Sigmoid colon (tissue), 7 donors: ENCODE data around the gene MUC6. TPM values are rescaled to one million over a fixed set of nuclear protein-coding genes. Genes with fewer than 3 reads are reported as not detected.

Experiments used
- DNase-seq: peaks from one replicate; pipeline ENCODE4 v3.0.0-alpha.2; 2019
- H3K27ac ChIP-seq, 4 donors: fragments of 200-600 bp; sonication (generic); one replicate each; pipeline ENCODE4 v1.5.1; 2016 to 2019; ENCODE audit warnings: mild to moderate bottlenecking in 1 of 4
- H3K27me3 ChIP-seq, 3 donors: fragments of 200-600 bp; sonication (generic); one replicate each; pipeline ENCODE4 v1.5.1; 2019; ENCODE audit warnings: mild to moderate bottlenecking in 1 of 3
- H3K36me3 ChIP-seq, 4 donors: fragments of 200-600 bp; sonication (generic); one replicate each; pipeline ENCODE4 v1.5.1; 2016 to 2019
- H3K4me1 ChIP-seq, 4 donors: fragments of 200-600 bp; sonication (generic); one replicate each; pipeline ENCODE4 v1.5.1; 2017 to 2019
- H3K4me3 ChIP-seq, 4 donors: fragments of 200-600 bp; sonication (generic); one replicate each; pipeline ENCODE4 v1.5.1; 2017 to 2019; ENCODE audit warnings: mild to moderate bottlenecking in 2 of 4, moderate library complexity in 1 of 4
- H3K9me3 ChIP-seq, 4 donors: fragments of 200-600 bp in 3 of 4; sonication (generic) in 3 of 4; one replicate each; pipeline versions ENCODE4 v1.5.1 to v1.6.1; 2013 to 2019
- EP300 ChIP-seq, 4 donors: sonication (generic); formaldehyde crosslinking; IDR thresholded peaks; one replicate each; pipeline ENCODE4 v1.6.1; 2017; ENCODE audit warnings: antibody characterized with exemption in 4 of 4
- POLR2A ChIP-seq, 2 donors: fragments of 450-650 bp; IDR thresholded peaks; one replicate each; pipeline ENCODE4 v1.6.1; 2016; ENCODE audit warnings: antibody characterized with exemption in 2 of 2, mild to moderate bottlenecking in 2 of 2, moderate library complexity in 2 of 2
- POLR2AphosphoS5 ChIP-seq, 4 donors: sonication (generic); formaldehyde crosslinking; IDR thresholded peaks; one replicate each; pipeline ENCODE4 v1.6.1; 2017; ENCODE audit warnings: antibody characterized with exemption in 4 of 4
- WGBS, 2 donors: extraction: QIAGEN DNeasy Blood & Tissue Kit; methylation state at CpG; one replicate each; pipeline ENCODE4 v1.1.7; 2013; 5-methylcytosine and 5-hydroxymethylcytosine counted together
- intact Hi-C: fragments of 100-400 bp; cut with DNase I; formaldehyde crosslinking; loops from one replicate; pipeline ENCODE4 v1.15.1; 2023
- polyA plus RNA-seq, 3 donors: library from polyadenylated mRNA; stranded (reverse); fragments of 200-250 nt; gene quantifications; one replicate each; pipeline ENCODE4 v1.2.3, GENCODE V29; 2013
- total RNA-seq, 4 donors: library from RNA; depleted of rRNA; stranded (reverse); fragments of >200 nt; gene quantifications; one replicate each; pipeline ENCODE4 v1.1.0, GENCODE V29; 2016
- TF ChIP-seq, protein P1 (sequence below), 4 experiments: fragments of 450-650 bp in 3 of 4; fragments of 200-600 bp in 1 of 4; IDR thresholded peaks; one replicate each; pipeline ENCODE4 v1.5.1; 2016 to 2019; ENCODE audit warnings: antibody characterized with exemption in 4 of 4, mild to moderate bottlenecking in 3 of 4, moderate library complexity in 2 of 4
- donor health status: healthy with polysubstance abuse.
- donor health status: Bipolar disorder and iron deficiency.
- donor health status: healthy.

Gene MUC6
- total and polyA plus RNA-seq, 7 donors: under 0.01 to 0.04 TPM; not detected in 5

DNA sequence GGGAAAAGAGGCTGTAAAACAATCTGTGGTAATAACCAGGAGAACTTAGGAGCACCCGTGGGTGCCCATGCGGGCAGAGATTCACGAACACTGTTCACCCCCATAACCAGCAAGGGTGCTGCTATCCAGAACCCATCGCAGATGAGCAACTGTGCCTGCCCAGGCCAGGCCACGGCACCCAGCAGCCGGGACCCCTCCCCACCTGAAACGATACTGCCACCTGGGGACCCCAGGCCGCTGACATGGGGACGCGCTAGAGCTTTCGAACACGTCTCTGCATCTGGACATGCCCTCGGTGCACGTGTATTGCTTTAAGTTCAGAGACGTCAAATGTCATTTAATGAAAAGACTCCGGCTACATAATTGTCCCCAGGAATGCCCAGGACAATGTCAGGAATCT, 23.9 kb upstream of the MUC6 start:
- Histone ChIP-seq H3K4me3 (no peak overlapping the region), H3K36me3 (no peaks in the 10 kb centered on the region), H3K9me3 (peaks cover 0 to 3% (median 0%) of the 10 kb centered on the region in 4 donors), H3K4me1 (no peaks in the 10 kb centered on the region), H3K27ac (no peak overlapping the region), H3K27me3 (peaks cover 0 to 10% (median 0%) of the 10 kb centered on the region in 3 donors)
- intact Hi-C loops: no loop called here
- WGBS, 2 donors: 45 to 81% methylated on average over 16 of the region's 16 CpGs
- no peak for TF ChIP-seq POLR2AphosphoS5 (IDR thresholded peaks at IDR 0.05)
- TF ChIP-seq, protein P1, sequence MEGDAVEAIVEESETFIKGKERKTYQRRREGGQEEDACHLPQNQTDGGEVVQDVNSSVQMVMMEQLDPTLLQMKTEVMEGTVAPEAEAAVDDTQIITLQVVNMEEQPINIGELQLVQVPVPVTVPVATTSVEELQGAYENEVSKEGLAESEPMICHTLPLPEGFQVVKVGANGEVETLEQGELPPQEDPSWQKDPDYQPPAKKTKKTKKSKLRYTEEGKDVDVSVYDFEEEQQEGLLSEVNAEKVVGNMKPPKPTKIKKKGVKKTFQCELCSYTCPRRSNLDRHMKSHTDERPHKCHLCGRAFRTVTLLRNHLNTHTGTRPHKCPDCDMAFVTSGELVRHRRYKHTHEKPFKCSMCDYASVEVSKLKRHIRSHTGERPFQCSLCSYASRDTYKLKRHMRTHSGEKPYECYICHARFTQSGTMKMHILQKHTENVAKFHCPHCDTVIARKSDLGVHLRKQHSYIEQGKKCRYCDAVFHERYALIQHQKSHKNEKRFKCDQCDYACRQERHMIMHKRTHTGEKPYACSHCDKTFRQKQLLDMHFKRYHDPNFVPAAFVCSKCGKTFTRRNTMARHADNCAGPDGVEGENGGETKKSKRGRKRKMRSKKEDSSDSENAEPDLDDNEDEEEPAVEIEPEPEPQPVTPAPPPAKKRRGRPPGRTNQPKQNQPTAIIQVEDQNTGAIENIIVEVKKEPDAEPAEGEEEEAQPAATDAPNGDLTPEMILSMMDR (IDR thresholded peaks at IDR 0.05): no peak
- TF ChIP-seq POLR2A (IDR thresholded peaks at IDR 0.05): no peak
- no peak for TF ChIP-seq EP300 (IDR thresholded peaks at IDR 0.05)
- no peak for DNase-seq

DNA sequence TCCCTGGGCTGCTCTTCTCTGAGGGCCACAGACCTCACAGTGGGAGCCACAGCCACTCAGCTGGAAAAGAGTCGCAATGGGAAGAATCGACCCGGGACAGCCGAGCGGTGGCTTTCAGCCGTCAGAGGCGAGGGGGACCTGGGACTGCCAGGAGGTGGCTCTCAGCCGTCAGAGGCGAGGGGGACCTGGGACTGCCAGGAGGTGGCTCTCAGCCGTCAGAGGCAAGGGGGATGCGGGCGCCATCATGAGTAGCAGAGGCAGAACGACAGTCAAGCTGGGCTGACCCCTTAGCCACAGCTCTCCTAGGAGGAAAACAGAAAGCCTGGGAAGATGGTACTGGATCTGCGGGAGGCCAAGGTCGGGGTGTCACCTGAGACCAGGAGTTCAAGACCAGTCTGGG, 23.2 kb upstream of the MUC6 start:
- Histone ChIP-seq H3K4me3 (no peak overlapping the region), H3K36me3 (no peaks in the 10 kb centered on the region), H3K9me3 (peaks cover 0 to 3% (median 0%) of the 10 kb centered on the region in 4 donors), H3K27me3 (peaks cover 0 to 16% (median 2%) of the 10 kb centered on the region in 3 donors), H3K4me1 (no peaks in the 10 kb centered on the region), H3K27ac (no peak overlapping the region)
- DNase-seq: no peak
- intact Hi-C loops: no loop called here
- WGBS, 2 donors: 82 to 91% methylated on average over 15 of the region's 15 CpGs
- TF ChIP-seq, protein P1 (IDR thresholded peaks at IDR 0.05): no peak
- TF ChIP-seq POLR2AphosphoS5 (IDR thresholded peaks at IDR 0.05) (no peak), EP300 (IDR thresholded peaks at IDR 0.05) (no peak), POLR2A (IDR thresholded peaks at IDR 0.05) (no peak)

DNA sequence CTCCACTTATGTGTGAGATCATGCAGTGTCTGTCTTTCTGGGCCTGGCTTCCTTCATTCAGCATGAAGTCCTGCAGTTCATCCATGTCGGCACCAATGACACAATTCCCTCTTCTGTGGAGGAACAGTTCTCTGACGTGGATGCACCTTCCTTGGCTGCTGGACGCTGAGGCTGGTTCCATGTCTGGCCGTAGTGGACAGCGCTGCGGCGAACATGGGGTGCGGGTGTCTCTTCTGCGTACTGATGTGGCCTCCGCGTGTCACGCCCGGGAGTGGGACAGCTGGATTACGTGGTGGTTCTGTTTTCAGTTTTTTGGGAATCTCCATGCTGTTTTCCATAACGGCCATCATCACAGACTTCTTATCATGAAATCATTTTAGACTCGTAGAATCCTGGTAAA, 21.3 kb upstream of the MUC6 start:
- intact Hi-C loops: no loop called here
- TF ChIP-seq EP300 (IDR thresholded peaks at IDR 0.05) (no peak), POLR2AphosphoS5 (IDR thresholded peaks at IDR 0.05) (no peak), POLR2A (IDR thresholded peaks at IDR 0.05) (no peak)
- TF ChIP-seq, protein P1 (IDR thresholded peaks at IDR 0.05): no peak
- no peaks in the 10 kb centered on the region for H3K4me1 ChIP-seq
- no peaks in the 10 kb centered on the region for H3K36me3 ChIP-seq
- no peak overlapping the region for H3K27ac ChIP-seq
- H3K9me3 ChIP-seq: peaks cover 0 to 3% (median 0%) of the 10 kb centered on the region in 4 donors
- WGBS, 2 donors: 93 to 94% methylated on average over 16 of the region's 16 CpGs
- H3K4me3 ChIP-seq: no peak overlapping the region
- peaks cover 10 to 36% (median 21%) of the 10 kb centered on the region in 3 donors for H3K27me3 ChIP-seq
- DNase-seq: no peak

DNA sequence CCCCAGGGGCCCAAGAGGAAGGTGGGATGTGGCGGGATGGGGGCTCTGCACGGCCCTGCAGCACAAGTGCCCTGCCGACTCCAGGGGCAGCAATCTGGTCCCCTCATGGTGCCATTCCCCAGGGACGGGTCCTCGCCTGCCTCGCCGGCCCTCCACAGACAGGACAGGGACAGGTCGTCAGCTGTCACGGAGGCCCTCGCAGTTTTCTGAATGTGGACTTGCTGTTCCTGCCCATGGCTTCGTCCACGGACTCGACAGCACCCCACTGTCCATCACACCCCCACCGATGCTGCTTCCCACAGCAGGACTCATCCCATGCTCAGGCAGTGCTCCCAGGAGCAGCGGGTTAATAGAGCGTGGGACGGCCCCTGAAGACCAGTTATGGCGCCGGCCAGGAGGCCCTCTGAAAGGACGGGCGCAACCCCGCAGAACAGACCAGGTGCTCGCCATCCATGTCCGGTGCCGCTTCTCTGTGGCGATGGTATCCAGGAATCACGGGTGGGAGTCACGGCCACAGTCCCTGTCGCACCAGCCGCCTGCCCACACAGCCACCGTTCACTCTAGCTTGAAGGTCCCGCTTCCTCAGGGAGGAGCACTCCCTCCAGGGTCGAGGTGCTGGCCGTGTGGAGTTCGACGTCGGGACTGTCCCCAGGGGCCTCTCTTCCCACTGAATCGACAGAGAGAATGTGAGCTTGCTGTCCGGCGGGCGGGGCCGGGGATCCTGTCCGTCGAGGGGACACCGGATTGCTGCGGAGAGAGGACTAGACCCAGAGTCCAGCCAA, 19.7 kb upstream of the MUC6 start:
- no peak overlapping the region for H3K4me3 ChIP-seq
- DNase-seq: peak; percentile 57
- peaks cover 15 to 52% (median 36%) of the 10 kb centered on the region in 3 donors for H3K27me3 ChIP-seq
- no peaks in the 10 kb centered on the region for H3K36me3 ChIP-seq
- TF ChIP-seq, protein P1 (IDR thresholded peaks at IDR 0.05): no peak
- TF ChIP-seq EP300 (IDR thresholded peaks at IDR 0.05): no peak
- TF ChIP-seq POLR2AphosphoS5 (IDR thresholded peaks at IDR 0.05): no peak
- TF ChIP-seq POLR2A (IDR thresholded peaks at IDR 0.05): no peak
- H3K4me1 ChIP-seq: no peaks in the 10 kb centered on the region
- no peaks in the 10 kb centered on the region for H3K9me3 ChIP-seq
- WGBS, 2 donors: 86 to 89% methylated on average over 46 of the region's 46 CpGs
- intact Hi-C loops: no loop called here
- H3K27ac ChIP-seq: no peak overlapping the region
